ENCODE data around the gene TSPAN15. TPM values are rescaled to one million over a fixed set of nuclear protein-coding genes. Genes with fewer than 3 reads are reported as not detected.

The TSPAN15 gene
- total and polyA plus RNA-seq, 8 donors, result 34.4 to 67.9 (median 41.5) TPM

GRCh38 chr10:69490876-69491275 is 39.6 kb downstream of the TSPAN15 start:
- DNase-seq (no peak), ATAC-seq (no peak)
- Histone ChIP-seq H3K27ac (no peak overlapping the region), H3K9me3 (peaks cover 0 to 26% of the 10 kb centered on the region in 2 donors), H3K27me3 (no peaks in the 10 kb centered on the region), H3K4me1 (peaks cover 0 to 6% of the 10 kb centered on the region in 2 donors), H3K36me3 (peaks cover 0 to 8% of the 10 kb centered on the region in 2 donors), H3K4me3 (no peak overlapping the region)
- TF ChIP-seq CTCF (IDR thresholded peaks at IDR 0.05), result no peak
- intact Hi-C loops (cut with DNase I), result no loop called here

- intact Hi-C loops (cut with DNase I), result no loop called here
- Histone ChIP-seq H3K4me3 (no peak overlapping the region), H3K9me3 (peaks cover 0 to 26% of the 10 kb centered on the region in 2 donors), H3K27me3 (no peaks in the 10 kb centered on the region), H3K36me3 (peaks cover 0 to 8% of the 10 kb centered on the region in 2 donors), H3K4me1 (peaks cover 0 to 4% of the 10 kb centered on the region in 2 donors), H3K27ac (no peak overlapping the region)
- ATAC-seq (no peak), DNase-seq (peak in 1 of 4 donors; percentile 41)
- no peak for TF ChIP-seq CTCF (IDR thresholded peaks at IDR 0.05)
Observed at GRCh38 chr10:69491611-69492010, 40.3 kb downstream of the TSPAN15 start.

DNA sequence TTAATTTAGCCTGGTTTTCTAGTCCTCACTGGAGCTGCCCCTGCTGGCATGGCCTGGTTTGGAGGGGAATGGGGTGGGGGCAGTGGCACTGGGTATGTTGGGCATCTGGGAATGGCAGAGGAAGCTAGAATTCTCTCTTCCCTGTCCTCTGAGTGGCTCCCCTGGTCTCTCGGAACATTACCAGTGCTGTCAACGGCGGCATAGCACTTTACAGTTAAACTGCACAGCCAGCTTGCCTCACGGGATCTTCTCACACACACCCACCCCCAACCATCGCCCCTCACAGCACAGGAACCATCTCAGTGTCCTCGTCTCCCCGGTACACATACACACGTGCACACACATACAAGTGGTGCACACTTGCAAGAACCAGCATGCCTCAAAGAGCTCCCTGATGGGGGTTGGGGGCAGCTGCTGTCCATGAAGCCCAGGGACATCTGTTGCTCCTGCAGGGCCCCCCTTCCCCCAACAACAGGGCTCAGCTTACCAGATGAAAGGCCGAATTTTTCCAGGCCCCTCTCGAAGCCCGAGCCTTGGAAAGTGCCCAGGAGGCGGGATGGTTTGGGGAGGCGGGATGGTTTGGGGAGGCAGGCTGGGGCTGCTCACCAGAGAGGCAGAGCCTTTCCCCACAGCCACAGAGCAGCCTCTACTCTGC is 41.0 kb downstream of the TSPAN15 start:
- Histone ChIP-seq H3K9me3 (peaks cover 0 to 26% of the 10 kb centered on the region in 2 donors), H3K27ac (no peak overlapping the region), H3K4me1 (no peaks in the 10 kb centered on the region), H3K27me3 (no peaks in the 10 kb centered on the region), H3K36me3 (peaks cover 0 to 8% of the 10 kb centered on the region in 2 donors), H3K4me3 (no peak overlapping the region)
- DNase-seq, result peak in 1 of 4 donors; percentile 39
- ATAC-seq, result no peak
- no peak for TF ChIP-seq CTCF (IDR thresholded peaks at IDR 0.05)
- intact Hi-C loops (cut with DNase I), result no loop called here

DNA sequence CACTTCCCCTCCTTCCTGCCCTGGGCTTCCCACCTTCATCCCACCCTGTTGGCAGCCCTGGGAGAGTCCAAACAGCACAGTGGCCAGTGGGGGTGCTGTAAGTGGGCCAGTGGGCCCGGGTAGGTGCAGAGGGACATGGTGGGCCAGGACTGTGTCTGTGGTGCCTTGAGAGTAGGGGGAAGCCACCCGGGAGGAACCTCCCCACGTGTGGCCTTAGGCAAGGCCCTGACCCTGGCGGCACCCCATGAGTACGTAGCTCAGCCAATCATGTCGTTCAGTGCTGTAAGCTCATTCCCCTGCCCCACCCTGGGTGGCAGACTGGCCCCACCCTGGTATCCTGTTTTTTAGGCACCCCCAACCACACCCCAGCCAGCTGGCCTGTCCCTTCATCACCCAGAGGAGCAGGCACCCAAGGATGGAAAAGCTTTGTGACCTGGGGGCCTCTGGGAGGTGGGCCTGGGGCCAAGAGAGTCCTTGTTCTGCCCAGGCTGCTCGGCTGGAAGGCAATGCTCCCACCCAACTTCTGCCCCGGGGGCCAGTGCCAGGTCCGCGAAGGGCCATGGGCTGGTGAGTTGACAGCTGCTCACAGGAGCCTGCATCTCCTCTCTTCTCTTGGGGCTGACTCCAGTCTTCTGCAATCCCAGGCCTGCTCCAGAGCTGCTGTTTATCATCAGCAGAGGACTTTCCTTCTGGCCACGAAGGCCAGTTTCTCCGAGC is 41.6 kb downstream of the TSPAN15 start:
- no peaks in the 10 kb centered on the region for H3K4me1 ChIP-seq
- intact Hi-C loops (cut with DNase I), result no loop called here
- H3K36me3 ChIP-seq, result peaks cover 0 to 2% of the 10 kb centered on the region in 2 donors
- H3K4me3 ChIP-seq, result no peak overlapping the region
- DNase-seq (peak in 1 of 4 donors; percentile 35), ATAC-seq (no peak)
- no peak overlapping the region for H3K27ac ChIP-seq
- H3K9me3 ChIP-seq, result peaks cover 0 to 21% of the 10 kb centered on the region in 2 donors
- no peaks in the 10 kb centered on the region for H3K27me3 ChIP-seq
- no peak for TF ChIP-seq CTCF (IDR thresholded peaks at IDR 0.05)

Data from left lung (tissue), 10 donors.